Measurements from ENCODE around the gene TRIO. TPM values are rescaled to one million over a fixed set of nuclear protein-coding genes. Genes with fewer than 3 reads are reported as not detected.

Gene TRIO
- polyA plus RNA-seq, 1 of the 3 experiments (the other 2 are of a cell fraction), result 229 TPM

DNA sequence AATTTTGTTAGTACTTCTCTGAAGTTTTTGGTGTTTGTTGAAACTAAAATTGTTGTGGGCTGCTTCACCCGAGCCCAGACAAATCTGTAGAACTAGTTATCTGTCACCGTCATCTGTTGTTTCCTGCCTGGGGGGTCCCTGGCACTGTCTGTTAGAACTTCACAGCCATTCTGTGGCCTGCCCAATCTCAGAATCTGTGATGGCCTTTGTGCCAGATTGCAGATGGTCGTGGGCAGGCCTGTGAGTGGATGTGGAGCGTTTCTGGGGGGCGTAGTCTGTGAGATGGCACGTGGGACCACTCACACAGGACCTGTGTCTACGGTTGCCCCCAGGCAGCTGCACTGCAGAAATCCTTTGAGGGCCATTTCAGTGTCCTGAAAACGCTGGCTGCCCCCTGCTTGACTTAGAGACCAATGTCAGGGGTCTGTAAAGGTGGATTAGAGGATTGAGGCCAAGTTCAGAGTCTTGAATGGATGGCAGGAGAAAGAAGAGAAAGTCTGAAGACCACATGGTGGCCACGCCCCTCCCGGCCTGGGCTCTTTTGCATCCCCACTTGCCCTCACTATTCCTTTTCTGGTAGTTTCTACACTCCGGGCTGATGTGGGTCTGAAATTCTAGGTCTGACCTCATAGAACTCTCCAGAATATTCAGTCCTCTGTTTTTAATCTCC is 38.3 kb downstream of the TRIO start (continued):
- TF ChIP-seq, protein P1, sequence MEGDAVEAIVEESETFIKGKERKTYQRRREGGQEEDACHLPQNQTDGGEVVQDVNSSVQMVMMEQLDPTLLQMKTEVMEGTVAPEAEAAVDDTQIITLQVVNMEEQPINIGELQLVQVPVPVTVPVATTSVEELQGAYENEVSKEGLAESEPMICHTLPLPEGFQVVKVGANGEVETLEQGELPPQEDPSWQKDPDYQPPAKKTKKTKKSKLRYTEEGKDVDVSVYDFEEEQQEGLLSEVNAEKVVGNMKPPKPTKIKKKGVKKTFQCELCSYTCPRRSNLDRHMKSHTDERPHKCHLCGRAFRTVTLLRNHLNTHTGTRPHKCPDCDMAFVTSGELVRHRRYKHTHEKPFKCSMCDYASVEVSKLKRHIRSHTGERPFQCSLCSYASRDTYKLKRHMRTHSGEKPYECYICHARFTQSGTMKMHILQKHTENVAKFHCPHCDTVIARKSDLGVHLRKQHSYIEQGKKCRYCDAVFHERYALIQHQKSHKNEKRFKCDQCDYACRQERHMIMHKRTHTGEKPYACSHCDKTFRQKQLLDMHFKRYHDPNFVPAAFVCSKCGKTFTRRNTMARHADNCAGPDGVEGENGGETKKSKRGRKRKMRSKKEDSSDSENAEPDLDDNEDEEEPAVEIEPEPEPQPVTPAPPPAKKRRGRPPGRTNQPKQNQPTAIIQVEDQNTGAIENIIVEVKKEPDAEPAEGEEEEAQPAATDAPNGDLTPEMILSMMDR (IDR thresholded peaks at IDR 0.05), result no peak
- TF ChIP-seq YY1 (IDR thresholded peaks at IDR 0.05; ENCODE audit: low read depth), result no peak
- TF ChIP-seq ELF1 (IDR thresholded peaks at IDR 0.05), result no peak
- TF ChIP-seq GATA2 (CRISPR knock-in tag; IDR thresholded peaks at IDR 0.05), result peak; percentile 92
- TF ChIP-seq, protein P2, sequence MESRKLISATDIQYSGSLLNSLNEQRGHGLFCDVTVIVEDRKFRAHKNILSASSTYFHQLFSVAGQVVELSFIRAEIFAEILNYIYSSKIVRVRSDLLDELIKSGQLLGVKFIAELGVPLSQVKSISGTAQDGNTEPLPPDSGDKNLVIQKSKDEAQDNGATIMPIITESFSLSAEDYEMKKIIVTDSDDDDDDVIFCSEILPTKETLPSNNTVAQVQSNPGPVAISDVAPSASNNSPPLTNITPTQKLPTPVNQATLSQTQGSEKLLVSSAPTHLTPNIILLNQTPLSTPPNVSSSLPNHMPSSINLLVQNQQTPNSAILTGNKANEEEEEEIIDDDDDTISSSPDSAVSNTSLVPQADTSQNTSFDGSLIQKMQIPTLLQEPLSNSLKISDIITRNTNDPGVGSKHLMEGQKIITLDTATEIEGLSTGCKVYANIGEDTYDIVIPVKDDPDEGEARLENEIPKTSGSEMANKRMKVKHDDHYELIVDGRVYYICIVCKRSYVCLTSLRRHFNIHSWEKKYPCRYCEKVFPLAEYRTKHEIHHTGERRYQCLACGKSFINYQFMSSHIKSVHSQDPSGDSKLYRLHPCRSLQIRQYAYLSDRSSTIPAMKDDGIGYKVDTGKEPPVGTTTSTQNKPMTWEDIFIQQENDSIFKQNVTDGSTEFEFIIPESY (IDR thresholded peaks at IDR 0.05; ENCODE audit: borderline replicate concordance, low read depth), result no peak
- no peak for TF ChIP-seq TCF12 (IDR thresholded peaks at IDR 0.05)
- TF ChIP-seq, protein P3, sequence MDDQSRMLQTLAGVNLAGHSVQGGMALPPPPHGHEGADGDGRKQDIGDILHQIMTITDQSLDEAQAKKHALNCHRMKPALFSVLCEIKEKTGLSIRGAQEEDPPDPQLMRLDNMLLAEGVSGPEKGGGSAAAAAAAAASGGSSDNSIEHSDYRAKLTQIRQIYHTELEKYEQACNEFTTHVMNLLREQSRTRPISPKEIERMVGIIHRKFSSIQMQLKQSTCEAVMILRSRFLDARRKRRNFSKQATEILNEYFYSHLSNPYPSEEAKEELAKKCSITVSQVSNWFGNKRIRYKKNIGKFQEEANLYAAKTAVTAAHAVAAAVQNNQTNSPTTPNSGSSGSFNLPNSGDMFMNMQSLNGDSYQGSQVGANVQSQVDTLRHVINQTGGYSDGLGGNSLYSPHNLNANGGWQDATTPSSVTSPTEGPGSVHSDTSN (IDR thresholded peaks at IDR 0.05), result no peak
- no peak for TF ChIP-seq FOXM1 (IDR thresholded peaks at IDR 0.05; ENCODE audit: low read depth)
- TF ChIP-seq MXI1 (IDR thresholded peaks at IDR 0.05; ENCODE audit: low read depth, low read length), result peak; percentile 21; the same call in 1 of the 2 replicates
- no peak for TF ChIP-seq GABPA (IDR thresholded peaks at IDR 0.05; ENCODE audit: low read depth)
- TF ChIP-seq, protein P4, sequence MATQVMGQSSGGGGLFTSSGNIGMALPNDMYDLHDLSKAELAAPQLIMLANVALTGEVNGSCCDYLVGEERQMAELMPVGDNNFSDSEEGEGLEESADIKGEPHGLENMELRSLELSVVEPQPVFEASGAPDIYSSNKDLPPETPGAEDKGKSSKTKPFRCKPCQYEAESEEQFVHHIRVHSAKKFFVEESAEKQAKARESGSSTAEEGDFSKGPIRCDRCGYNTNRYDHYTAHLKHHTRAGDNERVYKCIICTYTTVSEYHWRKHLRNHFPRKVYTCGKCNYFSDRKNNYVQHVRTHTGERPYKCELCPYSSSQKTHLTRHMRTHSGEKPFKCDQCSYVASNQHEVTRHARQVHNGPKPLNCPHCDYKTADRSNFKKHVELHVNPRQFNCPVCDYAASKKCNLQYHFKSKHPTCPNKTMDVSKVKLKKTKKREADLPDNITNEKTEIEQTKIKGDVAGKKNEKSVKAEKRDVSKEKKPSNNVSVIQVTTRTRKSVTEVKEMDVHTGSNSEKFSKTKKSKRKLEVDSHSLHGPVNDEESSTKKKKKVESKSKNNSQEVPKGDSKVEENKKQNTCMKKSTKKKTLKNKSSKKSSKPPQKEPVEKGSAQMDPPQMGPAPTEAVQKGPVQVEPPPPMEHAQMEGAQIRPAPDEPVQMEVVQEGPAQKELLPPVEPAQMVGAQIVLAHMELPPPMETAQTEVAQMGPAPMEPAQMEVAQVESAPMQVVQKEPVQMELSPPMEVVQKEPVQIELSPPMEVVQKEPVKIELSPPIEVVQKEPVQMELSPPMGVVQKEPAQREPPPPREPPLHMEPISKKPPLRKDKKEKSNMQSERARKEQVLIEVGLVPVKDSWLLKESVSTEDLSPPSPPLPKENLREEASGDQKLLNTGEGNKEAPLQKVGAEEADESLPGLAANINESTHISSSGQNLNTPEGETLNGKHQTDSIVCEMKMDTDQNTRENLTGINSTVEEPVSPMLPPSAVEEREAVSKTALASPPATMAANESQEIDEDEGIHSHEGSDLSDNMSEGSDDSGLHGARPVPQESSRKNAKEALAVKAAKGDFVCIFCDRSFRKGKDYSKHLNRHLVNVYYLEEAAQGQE (IDR thresholded peaks at IDR 0.05; ENCODE audit: low read depth, low read length), result no peak
- no peak; the same call in 1 of the 2 replicates for TF ChIP-seq RAD21 (IDR thresholded peaks at IDR 0.05; ENCODE audit: low read length)
- no peak for TF ChIP-seq TAF1 (IDR thresholded peaks at IDR 0.05; ENCODE audit: borderline replicate concordance, low read depth, low read length)
- TF ChIP-seq, protein P5, sequence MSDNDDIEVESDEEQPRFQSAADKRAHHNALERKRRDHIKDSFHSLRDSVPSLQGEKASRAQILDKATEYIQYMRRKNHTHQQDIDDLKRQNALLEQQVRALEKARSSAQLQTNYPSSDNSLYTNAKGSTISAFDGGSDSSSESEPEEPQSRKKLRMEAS (IDR thresholded peaks at IDR 0.05; ENCODE audit: low read depth), result no peak
